ENCODE data around the gene AGAP3. TPM values are rescaled to one million over a fixed set of nuclear protein-coding genes. Genes with fewer than 3 reads are reported as not detected.

The AGAP3 gene
- total and polyA plus RNA-seq, 2 donors (not counting 1 experiment from before 2014, with no cell fraction given) = 21.1 to 22.3 TPM

GRCh38 chr7:151128716-151129115 lies 42.4 kb downstream of the AGAP3 start:
- no peak overlapping the region for H2AFZ ChIP-seq (ENCODE audit: insufficient read depth, low read depth, low read length, poor library complexity, severe bottlenecking)
- H3K27me3 ChIP-seq (replicated peaks in 1 of 4; ENCODE audit: control extremely low read depth in 1 of 4, control insufficient read depth in 3 of 4, insufficient read depth in 4 of 4, low read length in 3 of 4) = no peaks in the 10 kb centered on the region
- H3K9ac ChIP-seq (ENCODE audit: low read length) = no peak overlapping the region
- CTCF ChIA-PET = no interaction called here
- no peaks in the 10 kb centered on the region for H3K79me2 ChIP-seq (ENCODE audit: control insufficient read depth, insufficient read depth, low read length)
- H3K27ac ChIP-seq (ENCODE audit: low read length in 2 of 2) = no peak overlapping the region
- ATAC-seq (ENCODE audit: low read depth) (no peak), DNase-seq (no peak)
- no peaks in the 10 kb centered on the region for H4K20me1 ChIP-seq (ENCODE audit: control insufficient read depth, insufficient read depth, low read length, poor library complexity, severe bottlenecking)
- no peak overlapping the region for H3K4me3 Mint-ChIP-seq
- H3K36me3 ChIP-seq (replicated peaks in 1 of 2; ENCODE audit: control extremely low read depth in 1 of 2, control insufficient read depth in 1 of 2, extremely low read depth in 1 of 2, insufficient read depth in 2 of 2, low read length in 1 of 2) = no peaks in the 10 kb centered on the region
- H3K4me1 Mint-ChIP-seq = peaks cover 3% of the 10 kb centered on the region
- TF ChIP-seq CTCF (IDR thresholded peaks at IDR 0.05) (no peak), EZH2 (IDR thresholded peaks at IDR 0.05; ENCODE audit: borderline replicate concordance, insufficient read depth, low read depth, low read length, poor library complexity, severe bottlenecking) (no peak)
- no peak overlapping the region for H3K27ac Mint-ChIP-seq
- no peaks in the 10 kb centered on the region for H3K9me3 Mint-ChIP-seq (ENCODE audit: insufficient read depth)
- H3K4me1 ChIP-seq (ENCODE audit: control insufficient read depth in 2 of 2, insufficient read depth in 2 of 2, low read length in 2 of 2) = peaks cover 0 to 6% of the 10 kb centered on the region in 2 donors
- no peak overlapping the region for H3K4me2 ChIP-seq (replicated peaks; ENCODE audit: low read depth, low read length, poor library complexity, severe bottlenecking)
- peaks cover 3% of the 10 kb centered on the region for H3K27me3 Mint-ChIP-seq
- WGBS (ENCODE audit: insufficient coverage) = 57% methylated on average over 4 of the region's 8 CpGs
- POLR2A ChIA-PET = no interaction called here
- intact Hi-C loops (cut with micrococcal nuclease) = no loop called here
- H3K9me3 ChIP-seq (ENCODE audit: control extremely low read depth in 1 of 3, control insufficient read depth in 2 of 3, insufficient read depth in 1 of 3, low read length in 2 of 3) = no peaks in the 10 kb centered on the region
- H3K4me3 ChIP-seq (ENCODE audit: control extremely low read depth in 1 of 5, extremely low read depth in 1 of 5, insufficient read depth in 1 of 5, low read depth in 2 of 5, low read length in 4 of 5) = no peak overlapping the region

- H4K20me1 ChIP-seq (ENCODE audit: control insufficient read depth, insufficient read depth, low read length, poor library complexity, severe bottlenecking) = no peaks in the 10 kb centered on the region
- no peaks in the 10 kb centered on the region for H3K9me3 ChIP-seq (ENCODE audit: control extremely low read depth in 1 of 3, control insufficient read depth in 2 of 3, insufficient read depth in 1 of 3, low read length in 2 of 3)
- Mint-ChIP-seq H3K4me1 (no peaks in the 10 kb centered on the region), H3K9me3 (ENCODE audit: insufficient read depth) (no peaks in the 10 kb centered on the region), H3K27me3 (no peaks in the 10 kb centered on the region), H3K4me3 (no peak overlapping the region), H3K27ac (no peak overlapping the region)
- no peaks in the 10 kb centered on the region for H3K79me2 ChIP-seq (ENCODE audit: control insufficient read depth, insufficient read depth, low read length)
- H3K4me2 ChIP-seq (replicated peaks; ENCODE audit: low read depth, low read length, poor library complexity, severe bottlenecking) = no peak overlapping the region
- POLR2A ChIA-PET = no interaction called here
- DNase-seq (no peak), ATAC-seq (ENCODE audit: low read depth) (no peak)
- H3K4me3 ChIP-seq (ENCODE audit: control extremely low read depth in 1 of 5, extremely low read depth in 1 of 5, insufficient read depth in 1 of 5, low read depth in 2 of 5, low read length in 4 of 5) = no peak overlapping the region
- no peaks in the 10 kb centered on the region for H3K27me3 ChIP-seq (replicated peaks in 1 of 4; ENCODE audit: control extremely low read depth in 1 of 4, control insufficient read depth in 3 of 4, insufficient read depth in 4 of 4, low read length in 3 of 4)
- no peak overlapping the region for H3K9ac ChIP-seq (ENCODE audit: low read length)
- no peaks in the 10 kb centered on the region for H3K36me3 ChIP-seq (replicated peaks in 1 of 2; ENCODE audit: control extremely low read depth in 1 of 2, control insufficient read depth in 1 of 2, extremely low read depth in 1 of 2, insufficient read depth in 2 of 2, low read length in 1 of 2)
- intact Hi-C loops (cut with micrococcal nuclease) = no loop called here
- CTCF ChIA-PET = no interaction called here
- H3K4me1 ChIP-seq (ENCODE audit: control insufficient read depth in 2 of 2, insufficient read depth in 2 of 2, low read length in 2 of 2) = no peaks in the 10 kb centered on the region
- H2AFZ ChIP-seq (ENCODE audit: insufficient read depth, low read depth, low read length, poor library complexity, severe bottlenecking) = no peak overlapping the region
- WGBS (ENCODE audit: insufficient coverage) = 93% methylated on average over 23 of the region's 28 CpGs
- H3K27ac ChIP-seq (ENCODE audit: low read length in 2 of 2) = no peak overlapping the region
- TF ChIP-seq CTCF (IDR thresholded peaks at IDR 0.05) (no peak), EZH2 (IDR thresholded peaks at IDR 0.05; ENCODE audit: borderline replicate concordance, insufficient read depth, low read depth, low read length, poor library complexity, severe bottlenecking) (no peak)
Measured at GRCh38 chr7:151129117-151129959, 43.1 kb downstream of the AGAP3 start.
